ENCODE measurements around the gene OR52K1.

OR52K1 gene

DNA sequence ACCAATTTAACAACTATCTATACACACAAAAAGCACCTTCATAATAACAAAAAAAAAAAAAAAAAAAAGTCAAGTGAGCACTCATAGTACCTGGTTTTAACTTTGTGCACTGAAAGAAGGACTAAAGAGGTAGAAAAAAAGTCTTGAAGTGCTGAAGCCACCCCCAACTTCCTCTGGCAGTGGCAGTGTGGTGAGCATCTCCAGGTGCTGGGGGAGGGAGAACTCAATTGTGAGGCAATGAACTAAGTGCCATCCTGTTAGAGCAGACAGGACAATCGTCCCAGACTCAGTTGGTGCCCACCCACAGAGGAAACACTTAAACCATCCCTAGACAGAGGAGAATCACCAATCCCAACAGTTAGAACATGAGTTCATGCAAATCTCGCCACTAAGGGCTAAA, 39.9 kb downstream of the OR52K1 start:
- Histone ChIP-seq H3K9ac (ENCODE audit: low read depth, low read length, poor library complexity, severe bottlenecking) (no peak overlapping the region), H3K4me3 (ENCODE audit: low read length, poor library complexity, severe bottlenecking) (no peak overlapping the region), H3K9me2 (replicated peaks; ENCODE audit: low read depth, low read length) (no peaks in the 10 kb centered on the region)

DNA sequence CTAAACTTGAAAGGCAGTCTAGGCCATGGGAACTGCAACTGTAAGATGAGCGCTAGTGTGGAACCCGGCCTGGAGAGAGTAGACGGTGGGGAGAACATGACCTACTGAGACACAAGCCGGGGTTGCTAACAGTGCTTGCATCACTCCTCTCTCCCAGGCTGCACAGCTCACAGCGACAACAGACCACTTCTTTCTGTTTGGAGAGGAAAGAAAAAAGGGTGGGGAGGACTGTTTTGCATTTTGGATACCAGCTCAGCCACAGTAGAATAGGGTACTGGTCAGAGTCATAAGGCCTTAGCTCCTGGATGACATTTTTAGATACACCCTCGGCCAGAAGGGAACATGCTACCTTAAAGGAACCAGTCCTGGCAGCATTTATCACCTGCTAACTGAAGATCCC, 40.3 kb downstream of the OR52K1 start:
- H3K9ac ChIP-seq (ENCODE audit: low read depth, low read length, poor library complexity, severe bottlenecking) = no peak overlapping the region
- H2AFZ ChIP-seq (ENCODE audit: low read length) = no peak overlapping the region
- H3K4me3 ChIP-seq (ENCODE audit: low read length, poor library complexity, severe bottlenecking) = no peak overlapping the region
- no peaks in the 10 kb centered on the region for H3F3A ChIP-seq (ENCODE audit: low read depth)
- no peak overlapping the region for H3K4me2 ChIP-seq (ENCODE audit: low read depth, low read length, poor library complexity, severe bottlenecking)
- H4K20me1 ChIP-seq (ENCODE audit: insufficient read depth, low read length, poor library complexity, severe bottlenecking) = no peaks in the 10 kb centered on the region
- H3K4me1 ChIP-seq (ENCODE audit: insufficient read depth, low read length, poor library complexity, severe bottlenecking) = no peaks in the 10 kb centered on the region
- TF ChIP-seq EZH2phosphoT487 (IDR thresholded peaks at IDR 0.05; ENCODE audit: borderline replicate concordance) (no peak), CTCF (conservative IDR thresholded peaks at IDR 0.05; ENCODE audit: low read length) (no peak)
- no peaks in the 10 kb centered on the region for H3K79me2 ChIP-seq (ENCODE audit: insufficient read depth, low read length)
- H3K36me3 ChIP-seq (ENCODE audit: insufficient read depth, low read length) = no peaks in the 10 kb centered on the region
- H3K9me3 ChIP-seq (ENCODE audit: insufficient read depth, low read depth, low read length) = no peaks in the 10 kb centered on the region
- H3K9me2 ChIP-seq (replicated peaks; ENCODE audit: low read depth, low read length) = no peaks in the 10 kb centered on the region
- H3K27me3 ChIP-seq (ENCODE audit: insufficient read depth, low read length, poor library complexity, severe bottlenecking) = peaks cover 5% of the 10 kb centered on the region

More for the DNA sequence above, 39.9 kb downstream of the OR52K1 start:
- H3K4me2 ChIP-seq (ENCODE audit: low read depth, low read length, poor library complexity, severe bottlenecking) = no peak overlapping the region
- TF ChIP-seq CTCF (conservative IDR thresholded peaks at IDR 0.05; ENCODE audit: low read length) (no peak), EZH2phosphoT487 (IDR thresholded peaks at IDR 0.05; ENCODE audit: borderline replicate concordance) (no peak)
- H3K79me2 ChIP-seq (ENCODE audit: insufficient read depth, low read length) = no peaks in the 10 kb centered on the region
- H2AFZ ChIP-seq (ENCODE audit: low read length) = no peak overlapping the region
- H3K4me1 ChIP-seq (ENCODE audit: insufficient read depth, low read length, poor library complexity, severe bottlenecking) = no peaks in the 10 kb centered on the region
- H3K9me3 ChIP-seq (ENCODE audit: insufficient read depth, low read depth, low read length) = no peaks in the 10 kb centered on the region
- no peaks in the 10 kb centered on the region for H3F3A ChIP-seq (ENCODE audit: low read depth)
- H3K36me3 ChIP-seq (ENCODE audit: insufficient read depth, low read length) = no peaks in the 10 kb centered on the region
- no peaks in the 10 kb centered on the region for H4K20me1 ChIP-seq (ENCODE audit: insufficient read depth, low read length, poor library complexity, severe bottlenecking)
- H3K27me3 ChIP-seq (ENCODE audit: insufficient read depth, low read length, poor library complexity, severe bottlenecking) = peaks cover 5% of the 10 kb centered on the region

DNA sequence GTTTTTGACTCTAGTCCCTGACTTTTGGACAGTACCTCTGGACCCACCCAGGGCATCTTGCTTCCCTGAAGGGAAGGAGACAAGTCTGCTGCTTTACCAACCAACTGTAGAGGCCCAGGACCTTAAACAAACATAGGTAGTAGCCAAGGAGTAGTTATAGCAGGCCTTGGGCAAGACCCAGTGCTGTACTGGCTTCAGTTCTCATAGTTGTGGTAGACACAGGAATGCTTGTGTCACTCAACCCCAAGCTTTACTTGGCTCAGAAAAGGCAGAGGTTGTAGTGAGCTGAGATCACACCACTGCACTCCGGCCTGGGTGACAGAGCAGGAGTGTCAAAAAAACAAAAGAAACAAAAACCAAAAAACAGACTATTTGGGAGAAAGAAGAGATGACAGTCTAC, 41.2 kb downstream of the OR52K1 start:
- no peaks in the 10 kb centered on the region for H3K4me1 ChIP-seq (ENCODE audit: insufficient read depth, low read length, poor library complexity, severe bottlenecking)
- H3K4me2 ChIP-seq (ENCODE audit: low read depth, low read length, poor library complexity, severe bottlenecking) = no peak overlapping the region
- no peaks in the 10 kb centered on the region for H3K79me2 ChIP-seq (ENCODE audit: insufficient read depth, low read length)
- TF ChIP-seq EZH2phosphoT487 (IDR thresholded peaks at IDR 0.05; ENCODE audit: borderline replicate concordance) = no peak
- no peak for TF ChIP-seq CTCF (conservative IDR thresholded peaks at IDR 0.05; ENCODE audit: low read length)
- H3K9ac ChIP-seq (ENCODE audit: low read depth, low read length, poor library complexity, severe bottlenecking) = no peak overlapping the region
- no peak overlapping the region for H2AFZ ChIP-seq (ENCODE audit: low read length)
- H4K20me1 ChIP-seq (ENCODE audit: insufficient read depth, low read length, poor library complexity, severe bottlenecking) = no peaks in the 10 kb centered on the region
- H3K9me2 ChIP-seq (replicated peaks; ENCODE audit: low read depth, low read length) = no peaks in the 10 kb centered on the region
- H3F3A ChIP-seq (ENCODE audit: low read depth) = no peaks in the 10 kb centered on the region
- no peak overlapping the region for H3K4me3 ChIP-seq (ENCODE audit: low read length, poor library complexity, severe bottlenecking)
- H3K36me3 ChIP-seq (ENCODE audit: insufficient read depth, low read length) = no peaks in the 10 kb centered on the region
- H3K27me3 ChIP-seq (ENCODE audit: insufficient read depth, low read length, poor library complexity, severe bottlenecking) = peaks cover 5% of the 10 kb centered on the region
- H3K9me3 ChIP-seq (ENCODE audit: insufficient read depth, low read depth, low read length) = no peaks in the 10 kb centered on the region

Data from Loucy (cell line).